Peyer's patch (tissue), 4 donors: Measurements from ENCODE around the gene TCF12.

Experiments
- CTCF ChIP-seq, 6 experiments: fragments of 450-650 bp in 4 of 6; fragments of 200-600 bp in 2 of 6; sonication (generic) in 1 of 6; IDR thresholded peaks; one replicate each; pipeline ENCODE4 v1.5.1; 2017 to 2019; ENCODE audit warnings: antibody characterized with exemption in 6 of 6, mild to moderate bottlenecking in 3 of 6, moderate library complexity in 1 of 6
- POLR2A ChIP-seq, 2 donors: fragments of 450-650 bp; IDR thresholded peaks; one replicate each; pipeline ENCODE4 v1.5.1; 2017; ENCODE audit warnings: antibody characterized with exemption in 2 of 2, mild to moderate bottlenecking in 2 of 2, moderate library complexity in 2 of 2

GRCh38 chr15:57026016-57026592 is 107.7 kb downstream of the TCF12 start:
- TF ChIP-seq POLR2A (IDR thresholded peaks at IDR 0.05), result no peak
- no peak for TF ChIP-seq CTCF (IDR thresholded peaks at IDR 0.05)
